HEK293 (cell line): ENCODE data around the gene TBC1D24.

Experiments used
- EGR2 ChIP-seq: fragments of 450-650 bp; formaldehyde crosslinking; IDR thresholded peaks from 2 replicates; pipeline ENCODE4 v1.5.1; 2016; ENCODE audit warnings: low read depth, missing biosample characterization, missing genetic modification characterization
- IKZF3 ChIP-seq: fragments of 450-650 bp; IDR thresholded peaks from 2 replicates; pipeline ENCODE4 v1.5.0; 2018; ENCODE audit warnings: missing biosample characterization, mild to moderate bottlenecking, missing genetic modification characterization, moderate library complexity
- KLF16 ChIP-seq: fragments of 450-650 bp; formaldehyde crosslinking; IDR thresholded peaks from 2 replicates; pipeline ENCODE4 v1.5.1; 2017; ENCODE audit warnings: missing biosample characterization, missing genetic modification characterization
- KLF17 ChIP-seq: fragments of 450-650 bp; formaldehyde crosslinking; IDR thresholded peaks from 2 replicates; pipeline ENCODE4 v1.5.1; 2016; ENCODE audit warnings: missing biosample characterization, missing genetic modification characterization
- KLF9 ChIP-seq: fragments of 450-650 bp; formaldehyde crosslinking; IDR thresholded peaks from 2 replicates; pipeline ENCODE4 v1.5.1; 2016; ENCODE audit warnings: missing biosample characterization, missing genetic modification characterization, low read depth
- PRDM1 ChIP-seq: fragments of 450-650 bp; formaldehyde crosslinking; IDR thresholded peaks from 2 replicates; pipeline ENCODE4; 2016; ENCODE audit warnings: missing biosample characterization, missing genetic modification characterization
- SP2 ChIP-seq: fragments of 450-650 bp; formaldehyde crosslinking; IDR thresholded peaks from 2 replicates; pipeline ENCODE4 v1.5.1; 2016; ENCODE audit warnings: missing biosample characterization, missing genetic modification characterization
- SP3 ChIP-seq: fragments of 450-650 bp; formaldehyde crosslinking; IDR thresholded peaks from 2 replicates; pipeline ENCODE4 v1.5.1; 2016; ENCODE audit warnings: missing biosample characterization, missing genetic modification characterization
- SP7 ChIP-seq: fragments of 450-650 bp; formaldehyde crosslinking; IDR thresholded peaks from 2 replicates; pipeline ENCODE4 v1.5.1; 2016; ENCODE audit warnings: missing biosample characterization, missing genetic modification characterization
- YY2 ChIP-seq: fragments of 450-650 bp; formaldehyde crosslinking; IDR thresholded peaks from 2 replicates; pipeline ENCODE4 v1.5.1; 2016; ENCODE audit warnings: missing biosample characterization, missing genetic modification characterization
- ZBTB10 ChIP-seq: fragments of 450-650 bp; formaldehyde crosslinking; IDR thresholded peaks from 2 replicates; pipeline ENCODE4 v1.5.1; 2016; ENCODE audit warnings: missing biosample characterization, missing genetic modification characterization
- ZBTB17 ChIP-seq: fragments of 450-650 bp; formaldehyde crosslinking; IDR thresholded peaks from 2 replicates; pipeline ENCODE4 v1.5.1; 2016; ENCODE audit warnings: missing biosample characterization, missing genetic modification characterization
- ZEB2 ChIP-seq: fragments of 450-650 bp; formaldehyde crosslinking; IDR thresholded peaks from 2 replicates; pipeline ENCODE4 v1.5.1; 2016; ENCODE audit warnings: missing biosample characterization, missing genetic modification characterization
- ZFP69B ChIP-seq: fragments of 450-650 bp; formaldehyde crosslinking; IDR thresholded peaks from 2 replicates; pipeline ENCODE4 v1.5.1; 2016; ENCODE audit warnings: missing biosample characterization, missing genetic modification characterization
- ZIC2 ChIP-seq: fragments of 450-650 bp; formaldehyde crosslinking; IDR thresholded peaks from 2 replicates; pipeline ENCODE4 v1.5.1; 2016; ENCODE audit warnings: missing biosample characterization, missing genetic modification characterization
- ZNF146 ChIP-seq: fragments of 450-650 bp; formaldehyde crosslinking; IDR thresholded peaks from 2 replicates; pipeline ENCODE4 v1.5.1; 2016; ENCODE audit warnings: missing biosample characterization, missing genetic modification characterization
- ZNF18 ChIP-seq: fragments of 450-650 bp; formaldehyde crosslinking; IDR thresholded peaks from 2 replicates; pipeline ENCODE4 v1.5.1; 2016; ENCODE audit warnings: missing biosample characterization, missing genetic modification characterization
- ZNF24 ChIP-seq: fragments of 450-650 bp; formaldehyde crosslinking; IDR thresholded peaks from 2 replicates; pipeline ENCODE4 v1.5.1; 2016; ENCODE audit warnings: missing biosample characterization, missing genetic modification characterization
- ZNF391 ChIP-seq: fragments of 450-650 bp; formaldehyde crosslinking; IDR thresholded peaks from 2 replicates; pipeline ENCODE4 v1.5.1; 2016; ENCODE audit warnings: low read depth, missing biosample characterization, missing genetic modification characterization, borderline replicate concordance
- ZNF398 ChIP-seq: fragments of 450-650 bp; formaldehyde crosslinking; IDR thresholded peaks from 2 replicates; pipeline ENCODE4 v1.5.1; 2017; ENCODE audit warnings: missing biosample characterization, missing genetic modification characterization
- ZNF416 ChIP-seq: fragments of 450-650 bp; formaldehyde crosslinking; IDR thresholded peaks from 2 replicates; pipeline ENCODE4 v1.5.1; 2016; ENCODE audit warnings: missing biosample characterization, missing genetic modification characterization
- ZNF423 ChIP-seq: fragments of 450-650 bp; formaldehyde crosslinking; IDR thresholded peaks from 2 replicates; pipeline ENCODE4 v1.5.1; 2016; ENCODE audit warnings: missing biosample characterization, missing genetic modification characterization
- ZNF48 ChIP-seq: fragments of 450-650 bp; formaldehyde crosslinking; IDR thresholded peaks from 2 replicates; pipeline ENCODE4 v1.5.1; 2016; ENCODE audit warnings: missing biosample characterization, missing genetic modification characterization
- ZNF529 ChIP-seq: fragments of 450-650 bp; formaldehyde crosslinking; IDR thresholded peaks from 2 replicates; pipeline ENCODE4 v1.5.1; 2017; ENCODE audit warnings: missing genetic modification characterization, missing biosample characterization; ENCODE audit not compliant: insufficient replicate concordance
- ZNF596 ChIP-seq: fragments of 450-650 bp; IDR thresholded peaks from 2 replicates; pipeline ENCODE4 v1.5.0; 2018; ENCODE audit warnings: missing biosample characterization, mild to moderate bottlenecking, missing genetic modification characterization, moderate library complexity
- ZNF600 ChIP-seq: fragments of 450-650 bp; formaldehyde crosslinking; IDR thresholded peaks from 2 replicates; pipeline ENCODE4 v1.5.1; 2016; ENCODE audit warnings: missing biosample characterization, missing genetic modification characterization
- ZNF629 ChIP-seq: fragments of 450-650 bp; formaldehyde crosslinking; IDR thresholded peaks from 2 replicates; pipeline ENCODE4 v1.5.1; 2017; ENCODE audit warnings: missing biosample characterization, missing genetic modification characterization
- ZNF660 ChIP-seq: fragments of 450-650 bp; IDR thresholded peaks from 2 replicates; pipeline ENCODE4 v1.5.1; 2018; ENCODE audit warnings: missing biosample characterization, mild to moderate bottlenecking, missing genetic modification characterization
- ZNF664 ChIP-seq: fragments of 450-650 bp; formaldehyde crosslinking; IDR thresholded peaks from 2 replicates; pipeline ENCODE4 v1.5.1; 2016; ENCODE audit warnings: missing biosample characterization, missing genetic modification characterization
- ZNF692 ChIP-seq: fragments of 450-650 bp; formaldehyde crosslinking; IDR thresholded peaks from 2 replicates; pipeline ENCODE4 v1.5.1; 2016; ENCODE audit warnings: missing biosample characterization, missing genetic modification characterization
- ZSCAN30 ChIP-seq: fragments of 450-650 bp; IDR thresholded peaks from 2 replicates; pipeline ENCODE4 v1.5.1; 2018; ENCODE audit warnings: missing biosample characterization, mild to moderate bottlenecking, missing genetic modification characterization, moderate library complexity

The TBC1D24 gene

GRCh38 chr16:2500918-2501750, 26.2 kb downstream of the TBC1D24 start (continued):
- TF ChIP-seq ZNF18 (tag by site-specific recombination) (peak; percentile 88), ZFP69B (tag by site-specific recombination) (peak; percentile 88), ZNF692 (peak; percentile 94), KLF16 (peak; percentile 66; the same call in 1 of the 2 replicates), ZNF629 (tag by site-specific recombination) (peak; percentile 54), ZBTB10 (tag by site-specific recombination) (no peak), SP2 (tag by site-specific recombination) (peak; percentile 90), ZNF529 (tag by site-specific recombination) (no peak), SP7 (tag by site-specific recombination) (peak; percentile 30; the same call in 1 of the 2 replicates), ZEB2 (tag by site-specific recombination) (peak; percentile 50), YY2 (tag by site-specific recombination) (no peak), ZNF664 (no peak), ZNF146 (tag by site-specific recombination) (no peak), PRDM1 (tag by site-specific recombination) (no peak), KLF9 (tag by site-specific recombination) (peak; percentile 64; the same call in 1 of the 2 replicates), ZNF24 (tag by site-specific recombination) (0 out of 2 replicates have a peak, but pooled peaks have one; percentile 21), ZBTB17 (peak; percentile 79), ZNF398 (peak; percentile 81), ZNF416 (tag by site-specific recombination) (no peak), EGR2 (peak; percentile 60; the same call in 1 of the 2 replicates), ZNF423 (tag by site-specific recombination) (peak; percentile 82), SP3 (tag by site-specific recombination) (peak; percentile 88), ZSCAN30 (tag by site-specific recombination) (peak; percentile 67; the same call in 1 of the 2 replicates), ZNF48 (tag by site-specific recombination) (no peak), ZIC2 (tag by site-specific recombination) (peak; percentile 76), ZNF600 (peak; percentile 84), ZNF391 (tag by site-specific recombination) (peak; percentile 83; the same call in 1 of the 2 replicates), IKZF3 (tag by site-specific recombination) (peak; percentile 43; the same call in 1 of the 2 replicates), ZNF596 (tag by site-specific recombination) (no peak), ZNF660 (tag by site-specific recombination) (peak; percentile 48; the same call in 1 of the 2 replicates), KLF17 (tag by site-specific recombination) (peak; percentile 82; the same call in 1 of the 2 replicates)
